Mesothelial cell of epicardium (in vitro differentiated cells): ENCODE data around the gene DCLK1. TPM values are rescaled to one million over a fixed set of nuclear protein-coding genes. Genes with fewer than 3 reads are reported as not detected.

Experiments
- DNase-seq, 2 experiments: peaks; one replicate each; pipeline ENCODE4 v3.0.0; 2021; ENCODE audit warnings: low spot score in 2 of 2; ENCODE audit not compliant: unreplicated experiment in 2 of 2
- H3K27ac Mint-ChIP-seq: 2 replicates; pipeline ENCODE4 v1.8.0; 2021; ENCODE audit warnings: mixed read lengths
- H3K27me3 Mint-ChIP-seq: 2 replicates; pipeline ENCODE4 v1.8.0; 2021; ENCODE audit warnings: low read depth, mixed read lengths
- H3K36me3 Mint-ChIP-seq: 2 replicates; pipeline ENCODE4 v1.8.0; 2021; ENCODE audit warnings: mixed read lengths
- H3K4me1 Mint-ChIP-seq: 2 replicates; pipeline ENCODE4 v1.8.0; 2021; ENCODE audit warnings: mixed read lengths
- H3K4me3 Mint-ChIP-seq: 2 replicates; pipeline ENCODE4 v1.8.0; 2021; ENCODE audit warnings: mild to moderate bottlenecking, moderate library complexity, mixed read lengths
- H3K9me3 Mint-ChIP-seq: 2 replicates; pipeline ENCODE4 v1.8.0; 2021; ENCODE audit warnings: mixed read lengths
- CTCF ChIP-seq: fragments of 200-600 bp; sonication (generic); IDR thresholded peaks from one replicate; pipeline ENCODE4 v1.5.0; 2021; ENCODE audit warnings: antibody characterized with exemption; ENCODE audit not compliant: unreplicated experiment
- total RNA-seq: library from RNA; stranded (reverse); gene quantifications from 3 replicates; pipeline ENCODE4 v1.2.1, GENCODE V29; 2021

DCLK1 gene
- total RNA-seq, 1 donor from 2014 or later, result 21.7 TPM

- H3K9me3 Mint-ChIP-seq, result no peaks in the 10 kb centered on the region
- peaks cover 5% of the 10 kb centered on the region for H3K36me3 Mint-ChIP-seq
- H3K4me3 Mint-ChIP-seq, result no peak overlapping the region
- DNase-seq, result no peak
- peaks cover 32% of the 10 kb centered on the region for H3K4me1 Mint-ChIP-seq
- no peak overlapping the region for H3K27ac Mint-ChIP-seq
- no peak for TF ChIP-seq CTCF
- H3K27me3 Mint-ChIP-seq, result peaks cover 15% of the 10 kb centered on the region
Observed at GRCh38 chr13:35856721-35857364, 274.3 kb downstream of the DCLK1 start.

- no peak overlapping the region for H3K4me3 Mint-ChIP-seq
- DNase-seq, result no peak
- peaks cover 7% of the 10 kb centered on the region for H3K36me3 Mint-ChIP-seq
- H3K9me3 Mint-ChIP-seq, result no peaks in the 10 kb centered on the region
- no peak overlapping the region for H3K27ac Mint-ChIP-seq
- peaks cover 36% of the 10 kb centered on the region for H3K4me1 Mint-ChIP-seq
- H3K27me3 Mint-ChIP-seq, result peaks cover 15% of the 10 kb centered on the region
- no peak for TF ChIP-seq CTCF
Observed at GRCh38 chr13:35856084-35856483, 275.1 kb downstream of the DCLK1 start.

GRCh38 chr13:35855531-35856019, 275.6 kb downstream of the DCLK1 start:
- no peak for DNase-seq
- no peak overlapping the region for H3K27ac Mint-ChIP-seq
- no peak for TF ChIP-seq CTCF

GRCh38 chr13:35854286-35854685, 276.9 kb downstream of the DCLK1 start:
- no peak for DNase-seq
- Mint-ChIP-seq H3K4me1 (peaks cover 33% of the 10 kb centered on the region), H3K27ac (no peak overlapping the region), H3K36me3 (peaks cover 9% of the 10 kb centered on the region), H3K4me3 (no peak overlapping the region), H3K27me3 (peaks cover 15% of the 10 kb centered on the region), H3K9me3 (no peaks in the 10 kb centered on the region)
- no peak for TF ChIP-seq CTCF

More at GRCh38 chr13:35855531-35856019, 275.6 kb downstream of the DCLK1 start:
- peaks cover 36% of the 10 kb centered on the region for H3K4me1 Mint-ChIP-seq
- no peak overlapping the region for H3K4me3 Mint-ChIP-seq
- peaks cover 15% of the 10 kb centered on the region for H3K27me3 Mint-ChIP-seq
- no peaks in the 10 kb centered on the region for H3K9me3 Mint-ChIP-seq
- peaks cover 7% of the 10 kb centered on the region for H3K36me3 Mint-ChIP-seq

- no peak overlapping the region for H3K4me3 Mint-ChIP-seq
- TF ChIP-seq CTCF, result no peak
- no peak overlapping the region for H3K27ac Mint-ChIP-seq
- DNase-seq, result no peak
- H3K36me3 Mint-ChIP-seq, result peaks cover 9% of the 10 kb centered on the region
- H3K4me1 Mint-ChIP-seq, result peaks cover 31% of the 10 kb centered on the region
- H3K9me3 Mint-ChIP-seq, result no peaks in the 10 kb centered on the region
- peaks cover 15% of the 10 kb centered on the region for H3K27me3 Mint-ChIP-seq
Observed at GRCh38 chr13:35851881-35852280, 279.3 kb downstream of the DCLK1 start.

GRCh38 chr13:35851356-35851755, 279.8 kb downstream of the DCLK1 start:
- TF ChIP-seq CTCF, result no peak
- Mint-ChIP-seq H3K4me3 (no peak overlapping the region), H3K36me3 (peaks cover 9% of the 10 kb centered on the region), H3K27me3 (peaks cover 15% of the 10 kb centered on the region), H3K27ac (no peak overlapping the region), H3K4me1 (peaks cover 31% of the 10 kb centered on the region), H3K9me3 (no peaks in the 10 kb centered on the region)
- no peak for DNase-seq
